Stimulated activated CD4-positive, alpha-beta T cell treated with anti-CD3 and anti-CD28 coated beads, TNF-alpha, amount 100 ng/mL, for 1 hour (primary cell): ENCODE results near the gene MACROD1.

ENCODE experiments used
- DNase-seq, 3 donors: peaks; one replicate each; pipeline ENCODE4 v3.0.0-alpha.2; 2020; ENCODE audit warnings: low read depth in 3 of 3, low spot score in 1 of 3

MACROD1 gene

GRCh38 chr11:64131683-64132190 is 34.2 kb downstream of the MACROD1 start:
- no peak for DNase-seq

GRCh38 chr11:64130618-64131017 is 35.3 kb downstream of the MACROD1 start:
- DNase-seq = no peak

GRCh38 chr11:64129403-64129802 is 36.5 kb downstream of the MACROD1 start:
- no peak for DNase-seq

GRCh38 chr11:64128255-64129006 is 37.5 kb downstream of the MACROD1 start:
- no peak for DNase-seq

- no peak for DNase-seq
These were observed 38.4 kb downstream of the MACROD1 start for GRCh38 chr11:64127267-64128072.

GRCh38 chr11:64126796-64127195 is 39.1 kb downstream of the MACROD1 start:
- DNase-seq = no peak

- no peak for DNase-seq
These were observed 39.5 kb downstream of the MACROD1 start for GRCh38 chr11:64126371-64126770.

GRCh38 chr11:64125676-64126075 is 40.2 kb downstream of the MACROD1 start:
- DNase-seq = no peak

GRCh38 chr11:64124147-64124546 is 41.8 kb downstream of the MACROD1 start:
- DNase-seq = no peak

- no peak for DNase-seq
These were observed 42.2 kb downstream of the MACROD1 start for GRCh38 chr11:64123679-64124078.

- no peak for DNase-seq
These were observed 43.2 kb downstream of the MACROD1 start for GRCh38 chr11:64122411-64123410.

- DNase-seq = no peak
These were observed 44.1 kb downstream of the MACROD1 start for GRCh38 chr11:64121663-64122410.

- DNase-seq = no peak
These were observed 44.9 kb downstream of the MACROD1 start for GRCh38 chr11:64120951-64121569.

GRCh38 chr11:64119700-64120099 is 46.2 kb downstream of the MACROD1 start:
- DNase-seq = no peak

GRCh38 chr11:64118876-64119665 is 46.8 kb downstream of the MACROD1 start:
- no peak for DNase-seq

GRCh38 chr11:64117763-64118459 is 48.0 kb downstream of the MACROD1 start:
- DNase-seq = no peak

GRCh38 chr11:64115531-64116522 is 50.1 kb downstream of the MACROD1 start:
- no peak for DNase-seq
